CD14-positive monocyte (primary cell): ENCODE data around the gene HDAC10. TPM values are rescaled to one million over a fixed set of nuclear protein-coding genes. Genes with fewer than 3 reads are reported as not detected.

Experiments used
- DNase-seq, 3 donors: peaks; one replicate each; pipeline ENCODE4 v3.0.0-alpha.2; 2011 to 2022
- H2AFZ ChIP-seq: 2 replicates; pipeline ENCODE4 v1.6.0; 2012; ENCODE audit warnings: mild to moderate bottlenecking, low read depth, low read length, inconsistent platforms; ENCODE audit not compliant: insufficient read depth, poor library complexity, severe bottlenecking
- H3K27ac ChIP-seq, 2 donors: 1 replicate in 1 of 2; 2 replicates in 1 of 2; pipeline ENCODE4 v1.5.1; 2012 to 2013; ENCODE audit warnings: low read length in 2 of 2, control low read depth in 1 of 2, inconsistent platforms in 1 of 2, low read depth in 1 of 2, mild to moderate bottlenecking in 1 of 2
- H3K27me3 ChIP-seq, 2 donors: one replicate each; pipeline versions ENCODE4 v1.6.0 to v1.6.1; 2011 to 2013; ENCODE audit warnings: low read length in 2 of 2; ENCODE audit not compliant: control insufficient read depth in 2 of 2, insufficient read depth in 2 of 2
- H3K36me3 ChIP-seq, 2 donors: replicated peaks in 1 of 2; 1 replicate in 1 of 2; 2 replicates in 1 of 2; pipeline versions ENCODE4 v1.5.1 to v1.6.1; 2012 to 2013; ENCODE audit warnings: low read length in 2 of 2, control low read depth in 1 of 2, inconsistent platforms in 1 of 2, mild to moderate bottlenecking in 1 of 2; ENCODE audit not compliant: insufficient read depth in 2 of 2, control insufficient read depth in 1 of 2
- H3K4me1 ChIP-seq, 2 donors: 1 replicate in 1 of 2; 2 replicates in 1 of 2; pipeline versions ENCODE4 v1.5.1 to v1.6.1; 2012 to 2013; ENCODE audit warnings: low read length in 2 of 2, control low read depth in 1 of 2, inconsistent platforms in 1 of 2, mild to moderate bottlenecking in 1 of 2, moderate library complexity in 1 of 2; ENCODE audit not compliant: insufficient read depth in 2 of 2, control insufficient read depth in 1 of 2
- H3K4me2 ChIP-seq: replicated peaks from 2 replicates; pipeline ENCODE3; 2012; ENCODE audit warnings: low read length, moderate library complexity, mild to moderate bottlenecking; ENCODE audit not compliant: poor library complexity, severe bottlenecking; ENCODE audit errors: extremely low read depth
- H3K4me3 ChIP-seq, 3 experiments: fragments of 200-600 bp in 1 of 3; sonication (generic) in 1 of 3; replicated peaks in 1 of 3; 1 replicate in 2 of 3; 2 replicates in 1 of 3; pipeline ENCODE4 v1.5.1; 2011 to 2013; ENCODE audit warnings: low read length in 3 of 3, mild to moderate bottlenecking in 3 of 3, control low read depth in 2 of 3, low read depth in 2 of 3, inconsistent platforms in 1 of 3, moderate library complexity in 1 of 3
- H3K79me2 ChIP-seq: 2 replicates; pipeline ENCODE4 v1.6.0; 2012; ENCODE audit warnings: mild to moderate bottlenecking, control low read depth, inconsistent platforms, low read length, moderate library complexity; ENCODE audit not compliant: insufficient read depth
- H3K9ac ChIP-seq: 2 replicates; pipeline ENCODE4 v1.6.0; 2017; ENCODE audit warnings: low read length, mild to moderate bottlenecking; ENCODE audit not compliant: insufficient read depth, poor library complexity, severe bottlenecking
- H3K9me3 ChIP-seq, 2 donors: replicated peaks in 1 of 2; 1 replicate in 1 of 2; 2 replicates in 1 of 2; pipeline versions ENCODE4 v1.5.1 to v1.6.1; 2012 to 2013; ENCODE audit warnings: low read length in 2 of 2, control low read depth in 1 of 2; ENCODE audit not compliant: control insufficient read depth in 1 of 2, insufficient read depth in 1 of 2
- H4K20me1 ChIP-seq: 2 replicates; pipeline ENCODE4 v1.6.0; 2012; ENCODE audit warnings: mild to moderate bottlenecking, low read length, control low read depth, moderate library complexity; ENCODE audit not compliant: insufficient read depth
- H3K27ac Mint-ChIP-seq, 7 donors: one replicate each; pipeline ENCODE4 v1.8.0; 2020; ENCODE audit warnings: mild to moderate bottlenecking in 7 of 7, mixed read lengths in 7 of 7, moderate library complexity in 6 of 7, inconsistent platforms in 2 of 7
- H3K27me3 Mint-ChIP-seq, 3 donors: one replicate each; pipeline ENCODE4 v1.8.0; 2021 to 2022; ENCODE audit warnings: low read depth in 3 of 3, mild to moderate bottlenecking in 3 of 3, mixed read lengths in 3 of 3, moderate library complexity in 3 of 3, inconsistent platforms in 1 of 3
- H3K36me3 Mint-ChIP-seq, 2 donors: one replicate each; pipeline ENCODE4 v1.8.0; 2020; ENCODE audit warnings: mixed read lengths in 2 of 2, inconsistent platforms in 1 of 2, mild to moderate bottlenecking in 1 of 2
- H3K4me1 Mint-ChIP-seq: one replicate; pipeline ENCODE4 v1.8.0; 2020; ENCODE audit warnings: mild to moderate bottlenecking, mixed read lengths
- H3K4me3 Mint-ChIP-seq, 2 donors: one replicate each; pipeline ENCODE4 v1.8.0; 2020; ENCODE audit warnings: mild to moderate bottlenecking in 2 of 2, mixed read lengths in 2 of 2, moderate library complexity in 1 of 2
- H3K9me3 Mint-ChIP-seq, 7 donors: one replicate each; pipeline ENCODE4 v1.8.0; 2020 to 2022; ENCODE audit warnings: mixed read lengths in 7 of 7, mild to moderate bottlenecking in 6 of 7, moderate library complexity in 6 of 7, inconsistent platforms in 2 of 7
- WGBS: methylation state at CpG from one replicate; pipeline ENCODE4 v1.1.5; 2013; ENCODE audit warnings: missing lambda C conversion rate; ENCODE audit not compliant: insufficient coverage; 5-methylcytosine and 5-hydroxymethylcytosine counted together
- intact Hi-C, 2 donors: fragments of 100-400 bp; cut with micrococcal nuclease; formaldehyde crosslinking; loops; one replicate each; pipeline versions ENCODE4 v1.15.0 to v1.15.1; 2023
- polyA plus RNA-seq, 3 donors: library from polyadenylated mRNA; depleted of rRNA in 1 of 3; unstranded in 2 of 3; stranded (reverse) in 1 of 3; fragments of 300-500 nt in 2 of 3; fragments of >200 nt in 1 of 3; fragmentation: Illumina TruSeq in 2 of 3; gene quantifications; 1 replicate in 2 of 3; 2 replicates in 1 of 3; pipeline ENCODE4 v1.2.3, GENCODE V29; 2012 to 2021
- TF ChIP-seq, protein P1 (sequence below): fragments of 200-600 bp; IDR thresholded peaks from one replicate; pipeline ENCODE4 v1.8.0; 2022; ENCODE audit warnings: antibody characterized with exemption, mild to moderate bottlenecking

HDAC10 gene
- polyA plus RNA-seq, 3 donors: 9.2 to 148 (median 13.7) TPM

DNA sequence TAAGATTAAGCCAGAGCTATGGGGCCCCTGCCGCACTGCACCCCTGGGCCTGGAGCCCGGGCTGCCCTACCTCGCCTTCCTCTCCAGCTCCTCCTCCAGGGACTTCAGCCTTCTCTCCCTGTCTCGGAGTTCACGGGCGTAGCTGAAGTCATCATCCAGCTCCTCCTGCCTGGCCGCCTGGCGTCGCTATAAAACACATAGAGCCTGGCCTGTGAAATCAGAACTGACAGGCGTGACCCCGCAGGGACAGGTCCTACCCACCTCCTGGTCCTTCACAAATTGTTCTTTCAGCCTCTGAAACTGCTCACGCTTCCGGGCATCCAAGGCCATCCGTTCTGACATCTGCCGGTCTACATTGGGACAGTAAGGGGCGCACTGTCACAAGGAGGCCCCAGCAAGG, 27.0 kb downstream of the HDAC10 start:
- Histone ChIP-seq H2AFZ (no peak overlapping the region), H3K79me2 (no peaks in the 10 kb centered on the region), H3K9ac (no peak overlapping the region), H3K36me3 (peaks cover 70 to 82% of the 10 kb centered on the region in 2 donors), H3K27ac (no peak overlapping the region), H3K27me3 (no peaks in the 10 kb centered on the region), H4K20me1 (peaks cover 16% of the 10 kb centered on the region), H3K4me3 (no peak overlapping the region), H3K4me1 (peaks cover 0 to 9% of the 10 kb centered on the region in 2 donors), H3K4me2 (no peak overlapping the region), H3K9me3 (no peaks in the 10 kb centered on the region)
- no peak overlapping the region for H3K4me3 Mint-ChIP-seq
- H3K36me3 Mint-ChIP-seq: peaks cover 59 to 84% of the 10 kb centered on the region in 2 donors
- no peak overlapping the region for H3K27ac Mint-ChIP-seq
- H3K4me1 Mint-ChIP-seq: peaks cover 6% of the 10 kb centered on the region
- intact Hi-C loops: no loop called here
- no peak for DNase-seq
- no peaks in the 10 kb centered on the region for H3K27me3 Mint-ChIP-seq
- H3K9me3 Mint-ChIP-seq: no peaks in the 10 kb centered on the region
- 97% methylated on average over 16 of the region's 16 CpGs for WGBS
- TF ChIP-seq, protein P1, sequence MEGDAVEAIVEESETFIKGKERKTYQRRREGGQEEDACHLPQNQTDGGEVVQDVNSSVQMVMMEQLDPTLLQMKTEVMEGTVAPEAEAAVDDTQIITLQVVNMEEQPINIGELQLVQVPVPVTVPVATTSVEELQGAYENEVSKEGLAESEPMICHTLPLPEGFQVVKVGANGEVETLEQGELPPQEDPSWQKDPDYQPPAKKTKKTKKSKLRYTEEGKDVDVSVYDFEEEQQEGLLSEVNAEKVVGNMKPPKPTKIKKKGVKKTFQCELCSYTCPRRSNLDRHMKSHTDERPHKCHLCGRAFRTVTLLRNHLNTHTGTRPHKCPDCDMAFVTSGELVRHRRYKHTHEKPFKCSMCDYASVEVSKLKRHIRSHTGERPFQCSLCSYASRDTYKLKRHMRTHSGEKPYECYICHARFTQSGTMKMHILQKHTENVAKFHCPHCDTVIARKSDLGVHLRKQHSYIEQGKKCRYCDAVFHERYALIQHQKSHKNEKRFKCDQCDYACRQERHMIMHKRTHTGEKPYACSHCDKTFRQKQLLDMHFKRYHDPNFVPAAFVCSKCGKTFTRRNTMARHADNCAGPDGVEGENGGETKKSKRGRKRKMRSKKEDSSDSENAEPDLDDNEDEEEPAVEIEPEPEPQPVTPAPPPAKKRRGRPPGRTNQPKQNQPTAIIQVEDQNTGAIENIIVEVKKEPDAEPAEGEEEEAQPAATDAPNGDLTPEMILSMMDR: no peak

DNA sequence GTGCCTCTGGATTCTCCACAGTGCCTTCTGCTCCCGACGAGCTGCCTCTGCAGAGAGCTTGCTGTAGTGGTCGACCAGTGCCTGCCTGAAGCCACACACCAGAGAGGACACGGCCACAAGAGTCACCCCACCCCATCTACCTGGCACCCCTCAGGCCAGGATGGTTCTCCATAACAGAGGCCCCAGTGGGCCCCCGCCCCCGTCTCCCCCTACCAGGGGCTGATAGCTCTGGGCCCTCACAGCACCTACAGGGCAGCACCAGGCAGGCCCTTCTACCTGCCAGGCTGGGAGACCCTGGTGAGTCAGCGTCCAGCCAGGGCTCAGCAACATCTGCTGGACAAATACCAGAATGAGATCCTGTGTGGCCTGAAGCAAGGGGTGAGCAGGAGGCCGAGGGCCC, 28.6 kb downstream of the HDAC10 start:
- Histone ChIP-seq H3K4me3 (no peak overlapping the region), H3K4me2 (no peak overlapping the region), H3K36me3 (peaks cover 76 to 84% of the 10 kb centered on the region in 2 donors), H2AFZ (no peak overlapping the region), H3K27me3 (no peaks in the 10 kb centered on the region), H4K20me1 (peaks cover 32% of the 10 kb centered on the region), H3K27ac (no peak overlapping the region), H3K4me1 (peaks cover 0 to 9% of the 10 kb centered on the region in 2 donors), H3K9me3 (no peaks in the 10 kb centered on the region), H3K79me2 (no peaks in the 10 kb centered on the region), H3K9ac (no peak overlapping the region)
- Mint-ChIP-seq H3K36me3 (peaks cover 63 to 88% of the 10 kb centered on the region in 2 donors), H3K9me3 (no peaks in the 10 kb centered on the region), H3K4me1 (peaks cover 6% of the 10 kb centered on the region), H3K4me3 (no peak overlapping the region), H3K27me3 (no peaks in the 10 kb centered on the region), H3K27ac (no peak overlapping the region)
- DNase-seq: no peak
- TF ChIP-seq, protein P1: no peak
- intact Hi-C loops: no loop called here
- WGBS: 98% methylated on average over 5 of the region's 8 CpGs
